HG03354 (cell line): ENCODE results near the gene POU2F3.
A peak's percentile ranks its signal among the peaks of the same experiment; 100 is the strongest.
"Not testable (repeated sequence)": the region's sequence is repeated elsewhere in the genome, so short reads cannot be mapped to it uniquely, and the experiment has no call there.

Experiments used
- ATAC-seq: cut with Tn5 transposase; IDR thresholded peaks from one replicate; pipeline ENCODE4 v1.9.1; 2021; ENCODE audit warnings: mild to moderate bottlenecking; ENCODE audit not compliant: unreplicated experiment, poor library complexity, severe bottlenecking

POU2F3 gene

DNA sequence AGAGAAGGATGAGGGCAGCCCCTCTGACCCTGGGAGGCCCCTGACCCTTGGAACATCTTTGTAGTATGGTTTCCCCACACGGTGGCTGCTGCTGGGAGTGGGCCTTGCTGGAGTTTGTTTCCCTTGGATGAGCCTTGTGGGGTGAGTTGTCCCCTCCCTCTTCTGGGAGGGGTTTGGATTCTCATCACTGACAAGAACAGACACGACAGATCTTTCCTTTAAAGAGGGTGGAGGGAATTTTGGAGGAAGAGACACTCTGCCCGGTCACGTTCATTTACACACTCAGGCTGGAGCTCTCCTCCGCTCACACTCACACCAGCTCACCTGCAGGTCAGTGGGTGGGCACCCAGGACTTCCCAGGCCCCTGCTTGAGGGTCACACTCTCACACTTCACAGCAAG, 31.7 kb downstream of the POU2F3 start:
- no peak for ATAC-seq

DNA sequence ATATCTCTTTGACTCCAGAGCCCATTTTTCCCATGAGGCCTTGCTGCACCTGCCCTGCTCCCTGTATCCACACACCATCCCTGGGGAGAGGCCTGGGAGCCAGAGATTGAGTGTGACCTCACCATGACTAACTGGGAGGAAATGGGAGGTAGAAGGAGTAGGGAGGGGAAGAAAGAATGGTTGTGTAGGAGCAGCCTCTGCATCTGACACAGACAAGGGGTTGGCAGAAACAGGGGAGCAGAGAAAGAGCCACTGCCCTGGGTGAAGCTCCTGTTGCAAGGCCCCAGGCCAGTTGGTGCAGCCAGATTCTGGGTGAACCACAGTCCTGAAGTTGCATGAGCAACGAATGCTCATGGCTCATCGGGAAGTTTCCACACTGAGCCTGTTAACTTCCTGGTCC, 32.4 kb downstream of the POU2F3 start:
- ATAC-seq = no peak

- ATAC-seq = no peak
Observed at GRCh38 chr11:120273432-120273831, 33.5 kb downstream of the POU2F3 start.

GRCh38 chr11:120273956-120274355, 34.0 kb downstream of the POU2F3 start:
- ATAC-seq = not testable (repeated sequence)

DNA sequence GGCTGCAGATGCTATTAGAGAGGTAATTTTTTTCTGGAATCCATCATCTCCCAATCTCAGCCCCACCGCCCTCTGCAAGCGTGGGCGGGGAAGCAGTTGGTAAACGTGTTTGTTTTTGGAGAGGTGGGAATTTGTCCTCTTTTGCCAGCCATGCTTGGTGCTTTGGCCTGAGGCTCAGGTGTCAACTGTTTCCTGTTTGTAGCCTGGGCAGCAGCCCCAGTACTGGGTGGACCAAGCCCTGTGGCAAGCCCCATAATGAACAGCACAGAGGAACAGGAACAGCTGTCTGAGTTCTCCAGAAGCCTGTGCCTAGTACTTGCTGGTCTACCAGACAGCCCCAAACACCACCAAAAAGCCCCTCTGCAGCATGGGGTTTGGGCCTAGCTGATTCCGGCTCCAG, 39.6 kb downstream of the POU2F3 start:
- no peak for ATAC-seq

GRCh38 chr11:120280600-120281051, 40.7 kb downstream of the POU2F3 start:
- no peak for ATAC-seq

DNA sequence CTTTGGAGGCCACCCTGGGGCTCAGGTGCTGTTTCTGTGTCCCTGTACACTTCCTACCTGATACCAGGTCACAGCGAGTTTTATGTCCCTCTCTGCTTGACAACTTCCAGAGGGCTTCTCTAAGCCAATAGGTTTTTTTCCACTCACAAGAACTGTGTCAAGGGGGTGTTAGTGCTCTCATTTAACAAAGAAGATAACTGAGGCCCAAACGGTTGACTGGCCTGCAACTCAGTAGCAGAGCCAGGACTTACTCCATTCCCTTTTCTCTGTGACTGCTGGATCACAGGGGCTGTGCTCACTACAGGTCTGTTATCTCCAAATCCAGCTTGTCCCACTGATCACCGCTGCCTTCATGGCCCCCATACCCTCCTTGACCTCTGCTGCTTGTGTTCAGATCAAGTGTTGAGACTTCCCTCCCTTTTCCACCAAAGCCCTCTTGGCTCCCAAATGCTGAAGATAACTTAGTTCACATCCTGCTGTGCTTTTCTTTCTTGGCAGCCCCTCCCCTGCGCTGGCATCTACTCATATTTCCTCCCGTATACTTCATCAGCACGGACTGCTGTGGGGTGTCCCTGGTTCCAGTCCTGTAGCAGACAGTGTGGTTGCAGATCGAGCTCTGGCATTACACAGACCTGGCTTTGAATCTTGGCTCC, 41.3 kb downstream of the POU2F3 start:
- no peak for ATAC-seq

- no peak for ATAC-seq
Observed at GRCh38 chr11:120283124-120283523, 43.2 kb downstream of the POU2F3 start.

DNA sequence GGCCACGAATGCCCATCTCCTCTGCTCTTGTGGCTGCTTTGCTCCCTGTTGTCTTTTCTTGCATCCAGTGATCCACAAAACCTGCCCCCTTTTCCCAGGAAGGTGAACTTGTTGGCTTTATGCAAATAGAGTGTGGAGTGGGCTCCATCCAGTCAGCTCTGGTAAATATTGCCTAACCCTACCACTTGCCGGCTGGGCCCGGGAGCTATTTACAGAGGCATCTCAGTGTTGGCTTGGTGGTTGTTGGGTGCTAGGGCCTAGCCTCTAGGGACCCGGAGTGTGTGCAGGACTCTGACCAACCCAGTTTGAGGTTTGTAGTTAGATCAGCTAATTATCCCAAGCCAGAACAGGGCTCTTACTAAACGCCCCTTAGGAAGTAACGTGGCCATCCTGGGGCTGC, 44.3 kb downstream of the POU2F3 start:
- no peak for ATAC-seq

DNA sequence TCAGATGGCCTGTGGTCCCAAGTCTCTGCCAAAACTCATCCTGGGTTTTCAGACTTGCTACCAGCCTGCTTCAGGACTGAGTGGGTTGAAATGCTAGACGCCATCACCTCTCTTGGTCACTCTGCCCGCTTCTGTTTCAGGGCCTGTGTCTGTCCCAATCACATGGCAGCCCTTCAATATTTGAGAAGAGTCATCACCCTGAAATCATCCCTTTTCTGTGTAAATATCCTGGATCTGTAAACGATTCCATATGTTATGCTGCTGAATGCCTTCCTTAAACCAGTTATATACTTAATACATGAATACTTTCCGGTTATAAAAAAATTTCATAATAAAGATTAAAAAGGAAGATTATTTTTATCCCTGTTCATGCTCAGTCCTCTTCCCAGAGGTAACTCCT, 45.3 kb downstream of the POU2F3 start:
- ATAC-seq = no peak

GRCh38 chr11:120288021-120288420, 48.1 kb downstream of the POU2F3 start:
- ATAC-seq = no peak

DNA sequence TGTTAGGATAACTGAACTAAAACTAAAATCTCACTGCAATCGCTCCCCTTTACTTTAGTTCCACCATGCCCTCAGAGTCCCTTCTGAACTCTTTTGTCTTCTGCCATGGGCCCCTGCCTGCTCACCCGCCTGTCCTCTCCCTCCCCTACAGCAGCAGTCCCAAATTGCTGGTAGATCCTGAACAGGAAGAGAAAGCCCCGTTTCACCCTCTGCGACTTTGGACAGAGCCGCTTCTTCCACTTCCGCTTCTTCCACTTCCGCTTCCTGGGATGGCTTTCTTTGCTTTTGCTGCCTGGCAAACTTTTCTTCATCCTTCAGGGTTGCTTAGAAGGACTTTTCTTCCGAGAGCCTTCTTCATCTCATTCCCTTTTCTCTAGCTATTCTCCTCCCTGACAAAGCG, 49.5 kb downstream of the POU2F3 start:
- no peak for ATAC-seq

GRCh38 chr11:120290956-120291355, 51.0 kb downstream of the POU2F3 start:
- ATAC-seq = no peak

DNA sequence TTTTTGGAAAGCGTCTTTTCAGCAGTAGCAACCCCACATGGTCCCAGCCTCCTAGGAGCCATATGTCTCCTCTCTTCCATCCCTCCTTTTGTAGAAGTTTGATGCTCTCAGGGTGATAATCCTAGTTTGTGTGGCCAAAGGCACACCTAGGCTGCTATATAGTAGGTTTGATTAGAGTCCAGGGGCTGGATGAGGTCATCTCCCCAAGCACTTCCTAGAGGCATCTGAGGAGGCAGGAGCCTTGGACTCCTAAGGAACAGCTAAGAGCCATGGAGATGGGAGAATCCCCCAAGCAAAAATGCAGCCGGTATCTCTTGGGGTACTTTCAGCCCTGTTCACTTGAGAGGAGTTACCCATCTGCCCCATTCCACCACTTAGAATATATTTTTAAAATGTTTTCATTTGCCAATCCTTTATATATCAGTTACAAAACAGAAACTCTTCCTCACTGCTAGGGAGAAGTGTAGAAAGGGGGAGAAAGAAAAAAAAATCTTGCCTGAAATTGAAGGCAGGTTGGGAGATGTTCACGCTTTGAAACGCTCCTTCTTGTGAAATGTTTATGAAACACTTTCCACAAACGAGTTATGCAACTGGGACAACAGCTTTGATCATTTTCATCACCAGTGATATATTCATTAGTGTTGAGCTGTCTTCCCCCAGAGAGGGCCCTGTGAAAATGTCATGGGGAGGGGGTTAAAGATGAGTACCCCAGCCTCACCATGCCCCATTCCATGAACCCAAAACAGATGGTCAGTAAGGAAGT, 53.3 kb downstream of the POU2F3 start:
- ATAC-seq = no peak

- ATAC-seq = no peak
Observed at GRCh38 chr11:120294096-120294495, 54.2 kb downstream of the POU2F3 start.

DNA sequence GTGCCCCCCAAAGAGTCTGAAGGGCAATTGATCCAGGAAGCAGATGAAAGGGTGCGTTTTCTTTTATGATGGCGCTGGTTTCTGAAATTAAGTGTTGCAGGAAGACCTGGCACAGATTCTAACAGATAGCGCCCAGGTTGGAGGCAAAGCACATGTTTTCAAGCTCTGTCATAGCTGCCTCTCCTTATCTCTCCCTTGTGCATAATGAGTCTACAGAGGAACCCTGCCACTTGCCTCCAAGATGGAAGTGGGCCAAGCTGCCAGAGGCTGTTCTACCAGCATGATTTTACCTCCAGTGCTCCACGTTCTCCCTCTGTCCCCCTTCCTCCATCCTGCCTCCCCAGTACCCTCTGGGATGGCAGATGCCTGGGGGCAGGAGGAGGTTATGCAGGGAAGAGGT, 55.2 kb downstream of the POU2F3 start:
- no peak for ATAC-seq

DNA sequence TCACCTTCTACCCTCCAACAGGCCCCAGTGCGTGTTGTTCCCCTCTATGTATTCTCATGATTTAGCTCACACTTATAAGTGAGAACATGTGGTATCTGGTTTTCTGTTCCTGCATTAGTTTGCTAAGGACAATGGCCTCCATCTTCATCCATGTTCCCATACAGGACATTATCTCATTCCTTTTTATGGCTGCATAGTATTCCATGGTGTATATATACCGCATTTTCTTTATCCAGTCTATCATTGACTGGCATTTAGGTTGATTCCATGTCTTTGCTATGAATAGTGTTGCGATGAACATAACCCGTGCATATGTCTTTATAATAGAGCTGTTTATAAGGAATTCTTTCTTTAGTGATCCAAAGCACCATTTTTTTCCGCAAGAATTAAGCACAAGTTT, 56.6 kb downstream of the POU2F3 start:
- ATAC-seq = no peak

- ATAC-seq = no peak
Observed at GRCh38 chr11:120298461-120298860, 58.5 kb downstream of the POU2F3 start.

DNA sequence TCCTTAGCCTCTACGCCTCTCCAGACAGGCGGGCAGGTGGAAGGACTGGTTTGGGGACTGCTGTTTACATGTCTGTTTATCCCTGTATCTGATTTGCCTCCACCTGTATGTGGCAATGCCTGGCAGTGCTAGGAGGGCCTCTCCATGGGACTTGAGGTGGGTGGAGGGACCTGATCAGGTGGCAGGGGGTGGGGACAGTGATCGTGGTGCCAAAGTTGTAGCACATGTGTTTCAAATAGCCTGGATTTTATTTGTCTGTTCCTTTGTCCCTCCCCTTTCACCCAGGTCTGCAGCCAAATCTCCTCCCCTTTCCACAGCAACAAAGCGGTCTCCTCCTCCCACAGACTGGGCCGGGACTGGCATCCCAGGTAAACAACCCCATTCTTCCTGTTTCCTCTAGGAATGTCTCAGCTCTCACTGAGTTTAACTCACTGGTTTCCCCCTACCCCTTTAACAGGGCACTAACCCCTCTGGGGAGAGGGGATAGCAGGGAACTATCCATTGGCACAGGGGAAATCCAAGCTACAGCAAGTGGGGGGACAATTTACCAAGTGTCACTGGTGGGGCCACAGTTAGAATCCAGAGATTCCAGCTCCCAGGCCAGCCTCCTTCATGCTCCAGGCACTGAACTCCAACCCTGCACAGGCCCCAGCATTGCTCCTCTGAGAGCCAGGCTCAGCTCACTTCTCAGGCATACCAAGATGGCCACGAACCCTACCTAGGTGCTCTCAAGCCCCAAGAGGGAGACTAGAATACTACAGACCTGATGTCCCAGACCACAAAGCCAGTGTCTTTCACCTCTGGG, 62.3 kb downstream of the POU2F3 start:
- peak; percentile 18 for ATAC-seq

GRCh38 chr11:120303004-120303637, 63.2 kb downstream of the POU2F3 start:
- ATAC-seq = peak; percentile 84
